GM19463 (cell line): ENCODE results near the gene WASF2.
"Not testable (repeated sequence)": the region's sequence is repeated elsewhere in the genome, so short reads cannot be mapped to it uniquely, and the experiment has no call there.

Source experiments
- ATAC-seq: cut with Tn5 transposase; IDR thresholded peaks from one replicate; pipeline ENCODE4 v1.9.1; 2021; ENCODE audit warnings: mild to moderate bottlenecking, moderate library complexity; ENCODE audit not compliant: unreplicated experiment

The WASF2 gene

GRCh38 chr1:27400963-27401341 lies 89.0 kb downstream of the WASF2 start:
- ATAC-seq, result no peak

GRCh38 chr1:27400082-27400962 lies 89.6 kb downstream of the WASF2 start:
- ATAC-seq, result no peak

GRCh38 chr1:27399251-27400025 lies 90.5 kb downstream of the WASF2 start:
- ATAC-seq, result no peak

GRCh38 chr1:27398405-27399149 lies 91.4 kb downstream of the WASF2 start:
- no peak for ATAC-seq

- no peak for ATAC-seq
Measured at GRCh38 chr1:27397749-27398148, 92.2 kb downstream of the WASF2 start.

GRCh38 chr1:27397110-27397509 lies 92.9 kb downstream of the WASF2 start:
- ATAC-seq, result no peak

- ATAC-seq, result no peak
Measured at GRCh38 chr1:27395441-27396195, 94.3 kb downstream of the WASF2 start.

- ATAC-seq, result no peak
Measured at GRCh38 chr1:27394925-27395324, 95.0 kb downstream of the WASF2 start.

- ATAC-seq, result no peak
Measured at GRCh38 chr1:27394282-27394658, 95.7 kb downstream of the WASF2 start.

GRCh38 chr1:27393641-27394281 lies 96.2 kb downstream of the WASF2 start:
- no peak for ATAC-seq

- ATAC-seq, result no peak
Measured at GRCh38 chr1:27392778-27393635, 97.0 kb downstream of the WASF2 start.

GRCh38 chr1:27392096-27392777 lies 97.7 kb downstream of the WASF2 start, which contains the start of gene GPR3:
Gene GPR3, plus strand, starts transcription at chr1:27392622. Its CDS starts 1,177 bp downstream, at chr1:27393799.
- peak; percentile 87 for ATAC-seq

- ATAC-seq, result no peak
Measured at GRCh38 chr1:27391511-27392095, 98.4 kb downstream of the WASF2 start.

GRCh38 chr1:27388337-27389005 lies 101.5 kb downstream of the WASF2 start:
- no peak for ATAC-seq

GRCh38 chr1:27384797-27385196 lies 105.2 kb downstream of the WASF2 start:
- not testable (repeated sequence) for ATAC-seq

GRCh38 chr1:27383661-27384060 lies 106.3 kb downstream of the WASF2 start:
- no peak for ATAC-seq

GRCh38 chr1:27383039-27383605 lies 106.8 kb downstream of the WASF2 start, which contains the start of gene CD164L2:
Gene CD164L2, minus strand, starts transcription at chr1:27383333. Its CDS starts 94 bp downstream, at chr1:27383239.
- ATAC-seq, result no peak
